GM18508 (cell line): ENCODE measurements around the gene SRPK2.
"Not testable (repeated sequence)": the region's sequence is repeated elsewhere in the genome, so short reads cannot be mapped to it uniquely, and the experiment has no call there.

ENCODE experiments used
- ATAC-seq: cut with Tn5 transposase; IDR thresholded peaks from one replicate; pipeline ENCODE4 v1.9.1; 2021; ENCODE audit warnings: moderate number of reproducible peaks; ENCODE audit not compliant: insufficient read depth, unreplicated experiment

SRPK2 gene

GRCh38 chr7:105377903-105378302 lies 10.8 kb downstream of the SRPK2 start:
- ATAC-seq = no peak

- ATAC-seq = no peak
Measured at GRCh38 chr7:105376908-105377533, 11.7 kb downstream of the SRPK2 start.

- no peak for ATAC-seq
Measured at GRCh38 chr7:105369944-105370343, 18.8 kb downstream of the SRPK2 start.

GRCh38 chr7:105367458-105367857 lies 21.3 kb downstream of the SRPK2 start:
- no peak for ATAC-seq

- no peak for ATAC-seq
Measured at GRCh38 chr7:105365541-105366534, 22.9 kb downstream of the SRPK2 start.

- no peak for ATAC-seq
Measured at GRCh38 chr7:105364684-105365083, 24.0 kb downstream of the SRPK2 start.

- ATAC-seq = not testable (repeated sequence)
Measured at GRCh38 chr7:105363657-105364056, 25.1 kb downstream of the SRPK2 start.

- not testable (repeated sequence) for ATAC-seq
Measured at GRCh38 chr7:105362685-105363084, 26.0 kb downstream of the SRPK2 start.

- ATAC-seq = not testable (repeated sequence)
Measured at GRCh38 chr7:105361995-105362394, 26.7 kb downstream of the SRPK2 start.

- ATAC-seq = not testable (repeated sequence)
Measured at GRCh38 chr7:105360149-105360548, 28.6 kb downstream of the SRPK2 start.

- ATAC-seq = no peak
Measured at GRCh38 chr7:105355701-105356100, 33.0 kb downstream of the SRPK2 start.

- no peak for ATAC-seq
Measured at GRCh38 chr7:105354383-105354782, 34.3 kb downstream of the SRPK2 start.

- no peak for ATAC-seq
Measured at GRCh38 chr7:105353752-105354328, 34.9 kb downstream of the SRPK2 start.

- ATAC-seq = no peak
Measured at GRCh38 chr7:105352901-105353668, 35.6 kb downstream of the SRPK2 start.

- peak; percentile 85 for ATAC-seq
Measured at GRCh38 chr7:105352018-105352612, 36.6 kb downstream of the SRPK2 start.

GRCh38 chr7:105350906-105351305 lies 37.8 kb downstream of the SRPK2 start:
- ATAC-seq = no peak

- ATAC-seq = not testable (repeated sequence)
Measured at GRCh38 chr7:105348177-105348576, 40.5 kb downstream of the SRPK2 start.

GRCh38 chr7:105346593-105347322 lies 42.0 kb downstream of the SRPK2 start:
- ATAC-seq = no peak

GRCh38 chr7:105346138-105346537 lies 42.6 kb downstream of the SRPK2 start:
- no peak for ATAC-seq
